Renal pelvis (tissue), 12 donors: ENCODE results near the gene FBXO10. TPM values are rescaled to one million over a fixed set of nuclear protein-coding genes. Genes with fewer than 3 reads are reported as not detected.
"Not testable (repeated sequence)": the region's sequence is repeated elsewhere in the genome, so short reads cannot be mapped to it uniquely, and the experiment has no call there.

Experiments used
- DNase-seq: peaks from one replicate; pipeline ENCODE4 v3.0.0-alpha.2; 2013
- long read RNA-seq, 16 experiments: transcript quantifications; one replicate each; lab custom pipeline, GENCODE V29; 2026
- polyA plus RNA-seq, 3 donors: library from polyadenylated mRNA; unstranded; fragments of 120-200 nt; gene quantifications; one replicate each; pipeline ENCODE4 v1.2.1, GENCODE V29; 2013; ENCODE audit not compliant: insufficient read length in 3 of 3

FBXO10 gene
- polyA plus RNA-seq, result 10 to 100 TPM; 13.3 to 18.3 (median 13.8) TPM
- long read RNA-seq, donor 1, result 0 reads
- long read RNA-seq, donor 2, full-length matches to known transcripts, result 3 of 3 reads
- long read RNA-seq, donor 2, partial matches to known transcripts, result 0 of 3 reads
- long read RNA-seq, donor 2, other reads (novel, unspliced or antisense), result 0 of 3 reads
- long read RNA-seq, donor 3, full-length matches to known transcripts, result 1 of 1 reads
- long read RNA-seq, donor 3, partial matches to known transcripts, result 0 of 1 reads
- long read RNA-seq, donor 3, other reads (novel, unspliced or antisense), result 0 of 1 reads
- long read RNA-seq, donor 4, result 0 reads
- long read RNA-seq, donor 5, result 0 reads
- long read RNA-seq, donor 6, full-length matches to known transcripts, result 2 of 2 reads
- long read RNA-seq, donor 6, partial matches to known transcripts, result 0 of 2 reads
- long read RNA-seq, donor 6, other reads (novel, unspliced or antisense), result 0 of 2 reads
- long read RNA-seq, donor 7, full-length matches to known transcripts, result 3 of 3 reads
- long read RNA-seq, donor 7, partial matches to known transcripts, result 0 of 3 reads
- long read RNA-seq, donor 7, other reads (novel, unspliced or antisense), result 0 of 3 reads
- long read RNA-seq, donor 8, result 0 reads
- long read RNA-seq, donor 9, result 0 reads
- long read RNA-seq, donor 10, full-length matches to known transcripts, result 1 of 1 reads
- long read RNA-seq, donor 10, partial matches to known transcripts, result 0 of 1 reads
- long read RNA-seq, donor 10, other reads (novel, unspliced or antisense), result 0 of 1 reads
- long read RNA-seq, donor 11, full-length matches to known transcripts, result 1 of 1 reads
- long read RNA-seq, donor 11, partial matches to known transcripts, result 0 of 1 reads
- long read RNA-seq, donor 11, other reads (novel, unspliced or antisense), result 0 of 1 reads
- long read RNA-seq, donor 12, full-length matches to known transcripts, result 3 of 3 reads
- long read RNA-seq, donor 12, partial matches to known transcripts, result 0 of 3 reads
- long read RNA-seq, donor 12, other reads (novel, unspliced or antisense), result 0 of 3 reads
- long read RNA-seq, donor 13, result 0 reads
- long read RNA-seq, donor 14, result 0 reads
- long read RNA-seq, donor 15, result 0 reads
- long read RNA-seq, donor 16, full-length matches to known transcripts, result 1 of 1 reads
- long read RNA-seq, donor 16, partial matches to known transcripts, result 0 of 1 reads
- long read RNA-seq, donor 16, other reads (novel, unspliced or antisense), result 0 of 1 reads

- peak; percentile 77 for DNase-seq
Measured at GRCh38 chr9:37575921-37576721, at the start of gene FBXO10. Gene FBXO10 (minus strand): TSS chr9:37576380. CDS start chr9:37541768, 34,612 bp downstream.

GRCh38 chr9:37625758-37626147, 49.6 kb upstream of the FBXO10 start:
- no peak for DNase-seq

DNA sequence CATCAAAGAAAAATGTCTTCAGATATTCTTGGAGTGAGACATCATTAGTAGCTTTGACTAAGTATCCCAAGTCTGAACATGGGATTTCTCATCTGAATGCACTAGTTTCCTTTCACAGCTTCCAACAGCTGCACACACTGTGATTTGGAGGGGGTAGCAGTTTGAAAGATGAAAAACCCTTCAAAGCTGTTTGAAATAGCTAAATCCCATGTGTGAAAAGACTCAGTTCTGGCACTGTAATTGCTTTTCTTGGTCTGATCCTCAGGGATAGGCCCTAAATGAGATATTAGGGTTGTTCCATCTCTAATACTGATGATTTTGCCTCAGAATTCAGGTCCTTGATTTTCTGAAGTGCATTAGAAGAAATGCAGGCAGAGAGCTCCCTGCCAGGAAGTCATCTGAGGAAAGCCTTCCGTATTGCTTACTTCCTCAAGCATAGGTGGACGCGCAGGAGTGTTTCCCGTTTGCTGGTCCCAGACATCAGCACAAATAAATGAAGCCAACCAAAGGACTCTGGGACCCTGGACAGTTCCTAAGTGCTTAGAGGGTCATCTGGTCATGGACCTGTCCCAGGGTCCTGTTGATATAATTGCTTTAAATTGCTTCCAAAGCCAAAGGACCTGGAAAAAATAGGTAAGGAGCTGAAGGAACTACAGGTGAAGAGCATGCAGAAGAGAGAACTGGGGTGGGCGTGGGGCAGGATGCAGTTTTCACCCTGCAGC, 49.0 kb upstream of the FBXO10 start:
- no peak for DNase-seq

DNA sequence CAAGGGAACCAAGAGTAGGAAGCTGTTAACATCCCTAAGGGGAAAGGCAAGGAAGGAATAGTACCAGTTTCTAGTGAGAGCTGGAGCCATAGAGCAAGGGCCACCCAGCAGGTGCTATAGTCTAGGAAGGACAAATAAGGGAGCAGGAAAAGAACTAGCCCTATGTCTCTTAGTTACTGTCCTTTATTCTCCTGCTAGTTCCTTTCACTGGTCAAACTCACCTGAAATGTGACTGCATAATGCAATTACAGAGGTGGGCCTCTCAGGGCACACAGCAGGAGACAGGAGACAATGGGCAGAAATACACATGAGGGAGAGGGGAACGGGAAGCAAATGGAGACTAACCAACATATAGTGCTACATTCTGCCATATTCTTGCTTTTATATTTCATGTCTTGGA, 47.9 kb upstream of the FBXO10 start:
- DNase-seq, result no peak

GRCh38 chr9:37623267-37623666, 47.1 kb upstream of the FBXO10 start:
- no peak for DNase-seq

DNA sequence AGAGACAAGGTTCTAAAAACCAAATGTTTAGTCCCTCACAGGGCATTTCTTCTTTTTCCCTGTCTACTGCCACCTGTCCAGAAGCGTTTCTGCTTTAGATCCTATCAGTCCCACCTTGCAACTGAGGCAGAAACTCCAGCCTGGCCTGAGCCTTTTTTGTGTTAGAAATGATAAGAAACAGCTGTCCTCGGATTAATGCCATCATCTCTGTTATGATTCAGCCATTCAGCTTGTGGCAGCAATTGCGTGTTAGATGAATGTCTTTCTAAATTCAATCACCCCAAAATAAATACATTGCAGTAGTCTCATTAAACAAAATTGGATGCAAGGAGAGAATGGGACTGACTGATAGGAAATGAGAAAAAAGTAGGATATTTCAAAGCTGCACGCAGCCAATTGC, 46.3 kb upstream of the FBXO10 start:
- DNase-seq, result no peak

DNA sequence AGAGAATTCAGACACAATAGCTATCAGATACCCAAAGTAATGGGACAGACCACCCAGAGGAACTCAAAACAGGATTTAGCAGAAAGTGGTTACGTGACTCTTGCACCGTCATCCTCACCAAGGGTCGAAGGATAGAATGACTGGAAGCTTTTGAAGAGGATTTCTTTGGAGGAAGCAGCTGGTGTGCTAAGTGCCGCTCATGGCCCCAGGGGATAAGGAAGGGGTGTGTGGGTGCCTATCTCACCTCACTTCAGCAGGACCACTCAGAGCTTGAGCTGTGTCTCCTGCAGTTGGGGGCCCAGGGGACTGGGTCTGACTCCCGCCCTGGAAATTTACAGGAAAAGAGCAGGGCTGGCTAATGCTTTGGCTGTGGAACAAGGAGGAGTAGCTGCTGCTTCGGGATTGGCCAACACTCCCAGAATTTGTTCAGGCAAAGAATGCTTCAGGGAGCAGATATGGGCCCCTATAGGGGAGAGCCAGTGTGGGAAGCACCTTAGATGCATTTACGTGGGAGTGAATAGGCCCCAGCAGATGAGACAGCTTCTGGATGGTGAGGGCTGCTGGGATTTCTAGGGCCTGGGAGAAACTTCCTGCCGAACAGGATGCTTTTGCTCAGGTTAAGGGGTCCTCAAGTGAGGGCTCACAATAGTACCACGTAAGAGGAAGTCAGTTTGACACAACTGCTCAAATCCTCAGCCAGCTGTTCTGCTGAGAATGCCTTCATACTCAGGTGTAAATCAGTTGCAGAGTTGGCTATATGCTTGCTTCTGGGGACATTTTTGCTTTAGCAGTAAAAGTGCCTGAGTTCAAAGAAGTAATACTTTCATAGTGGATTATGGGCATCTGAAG, 45.3 kb upstream of the FBXO10 start:
- no peak for DNase-seq

DNA sequence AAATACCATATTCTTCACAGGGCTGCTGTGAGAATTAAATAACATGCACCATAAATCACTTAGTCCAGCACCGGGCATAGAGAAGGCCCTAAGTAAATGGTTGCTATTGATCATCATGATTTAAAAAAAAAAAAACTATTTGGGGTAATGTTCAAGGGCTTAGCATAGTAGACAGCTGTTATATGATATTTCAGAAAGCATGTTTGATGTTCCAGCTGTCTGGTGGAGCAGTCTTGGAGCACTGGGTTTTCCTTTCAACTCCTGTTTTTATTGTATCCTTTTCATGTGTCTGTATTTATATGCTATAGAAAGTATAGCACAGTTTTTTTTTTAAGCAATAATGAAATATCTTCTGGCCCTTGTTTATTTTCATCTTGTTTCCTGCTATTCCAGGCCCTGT, 44.2 kb upstream of the FBXO10 start:
- no peak for DNase-seq

DNA sequence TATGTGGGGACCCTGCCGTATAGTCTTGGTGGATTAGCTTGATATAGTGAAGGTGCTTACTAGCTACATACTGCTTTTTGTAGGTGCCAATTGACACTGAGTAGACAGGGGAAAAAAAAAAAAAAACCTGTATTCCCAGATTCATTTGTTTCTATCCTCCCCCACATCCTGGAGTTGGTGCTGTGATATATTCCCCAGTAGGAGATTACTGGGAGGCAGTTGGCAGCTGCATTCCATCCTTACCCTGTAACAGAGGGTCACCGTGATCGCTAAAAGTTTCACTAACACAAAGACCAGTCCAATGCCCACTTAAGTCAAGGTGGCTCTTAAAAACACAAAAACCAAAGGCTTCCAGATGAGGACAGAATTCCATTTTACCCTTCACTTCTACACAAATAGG, 43.6 kb upstream of the FBXO10 start:
- DNase-seq, result peak; percentile 14

- no peak for DNase-seq
Measured at GRCh38 chr9:37618817-37619216, 42.6 kb upstream of the FBXO10 start.

DNA sequence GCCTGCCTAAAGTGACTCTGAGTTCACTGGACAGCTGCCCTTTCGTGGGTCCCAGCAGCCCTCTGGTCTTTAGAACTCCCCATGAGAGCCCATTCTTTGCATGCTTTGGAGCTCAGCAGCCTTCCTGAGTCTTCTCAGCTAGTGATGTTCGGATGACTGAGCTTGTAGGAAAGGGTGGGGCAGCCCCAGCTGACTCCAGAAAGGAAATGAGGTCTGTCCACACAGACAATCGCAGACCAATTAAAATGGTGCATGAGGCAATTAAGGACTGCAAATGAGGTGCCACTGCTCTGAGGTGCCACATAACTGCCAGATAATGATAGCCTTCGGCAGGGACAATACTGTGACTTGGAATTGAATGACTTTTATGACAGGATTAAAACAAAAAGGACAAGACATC, 41.7 kb upstream of the FBXO10 start:
- no peak for DNase-seq

DNA sequence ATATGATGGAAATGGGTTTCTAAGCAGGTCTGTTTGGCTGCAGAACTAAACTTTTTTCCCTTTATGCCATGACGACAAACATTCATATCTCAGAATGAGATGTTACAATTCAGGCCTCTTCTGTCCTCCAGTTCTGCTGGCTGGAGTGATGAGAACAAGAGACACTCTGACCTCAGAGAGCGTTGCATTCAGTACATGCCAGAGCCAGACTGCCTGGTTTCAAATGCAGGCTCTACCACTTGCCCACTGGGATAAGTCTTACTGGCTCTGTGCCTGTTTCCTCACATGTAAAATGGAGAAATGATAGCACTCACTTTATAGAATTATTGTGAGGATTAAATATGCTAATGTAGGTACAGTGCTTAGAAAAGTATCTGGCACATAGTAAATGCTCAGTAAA, 41.0 kb upstream of the FBXO10 start:
- no peak for DNase-seq

DNA sequence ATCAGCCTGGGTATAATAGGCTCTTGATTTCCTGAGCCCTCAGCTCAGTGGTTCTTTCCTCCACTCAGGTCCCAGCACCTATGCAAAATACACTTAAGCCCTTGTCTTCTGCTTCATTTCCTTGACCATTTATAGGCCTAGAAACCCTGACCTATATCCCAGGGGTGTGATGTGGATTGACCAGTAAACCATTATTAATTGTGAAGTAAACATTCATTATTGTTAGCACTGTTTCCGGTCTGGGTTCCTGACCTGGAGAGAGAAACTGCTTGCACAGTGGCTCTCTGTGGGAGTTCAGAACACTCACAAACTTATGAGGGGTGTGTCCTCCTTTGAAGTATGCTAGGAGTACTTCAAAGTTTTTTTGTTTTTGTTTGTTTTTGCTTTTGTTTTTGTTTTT, 35.8 kb upstream of the FBXO10 start:
- DNase-seq, result no peak

GRCh38 chr9:37611014-37611413, 34.8 kb upstream of the FBXO10 start:
- no peak for DNase-seq

- no peak for DNase-seq
Measured at GRCh38 chr9:37609735-37610397, 33.7 kb upstream of the FBXO10 start.

DNA sequence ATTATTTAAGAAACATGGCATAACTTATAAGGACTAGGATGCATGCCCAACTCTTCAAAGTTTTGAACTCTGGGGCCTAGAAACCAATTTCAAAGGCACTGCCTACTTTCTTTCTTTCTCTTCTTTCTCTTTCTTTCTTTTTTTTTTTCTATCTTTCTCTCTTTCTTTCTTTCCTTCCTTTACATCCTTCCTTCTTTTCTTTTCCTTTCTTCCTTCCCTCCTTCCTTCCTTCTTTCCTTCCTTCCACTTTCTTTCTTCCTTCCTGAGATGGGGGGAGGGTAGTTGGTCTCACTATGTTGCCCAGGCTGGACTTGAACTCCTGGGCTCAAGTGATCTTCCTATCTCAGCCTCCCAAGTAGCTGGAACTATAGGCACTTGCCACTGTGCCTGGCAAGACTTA, 32.1 kb upstream of the FBXO10 start:
- DNase-seq, result no peak

DNA sequence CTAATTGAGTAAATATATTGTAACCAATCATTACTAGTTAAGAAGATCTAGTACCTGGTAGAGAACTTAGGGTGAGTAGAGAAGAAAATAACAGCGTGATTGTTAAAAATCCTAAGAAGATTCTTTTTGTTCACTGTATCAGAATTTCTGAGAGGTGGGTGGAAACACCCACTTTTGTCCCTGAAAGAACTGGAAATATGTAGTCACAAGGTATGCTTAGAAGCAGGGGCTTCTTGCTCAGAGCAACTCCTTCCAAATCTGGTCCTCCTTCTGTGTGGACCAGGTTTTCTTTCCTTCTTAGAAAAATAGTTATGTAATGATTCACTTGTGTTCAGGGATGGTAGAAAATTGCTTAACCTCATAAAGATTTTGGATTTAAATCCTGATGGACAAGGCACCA, 28.1 kb upstream of the FBXO10 start:
- no peak for DNase-seq

DNA sequence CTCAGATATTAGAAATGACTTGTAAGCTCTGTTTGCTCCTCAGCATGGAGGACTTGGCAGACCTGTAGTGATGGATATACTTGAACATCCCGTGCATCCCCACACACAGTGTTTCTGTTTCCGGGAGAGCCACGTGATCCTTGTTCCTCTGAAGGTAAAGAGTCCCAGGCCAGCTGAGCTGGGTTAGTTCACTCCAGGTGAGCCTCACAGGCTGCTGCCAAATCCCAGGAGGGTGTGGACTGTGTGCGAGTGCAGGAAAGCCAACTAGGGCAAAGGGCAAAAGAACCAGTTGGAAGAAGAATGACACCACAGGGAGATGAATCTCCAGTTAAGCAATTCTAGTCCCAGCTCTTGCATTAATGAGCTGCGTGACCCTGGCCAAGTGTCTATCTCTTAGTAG, 26.6 kb upstream of the FBXO10 start:
- DNase-seq, result no peak

GRCh38 chr9:37602061-37602460, 25.9 kb upstream of the FBXO10 start:
- not testable (repeated sequence) for DNase-seq
